ENCODE measurements around the gene FREY1. TPM values are rescaled to one million over a fixed set of nuclear protein-coding genes. Genes with fewer than 3 reads are reported as not detected.

Gene FREY1
- total RNA-seq: 1 to 10 TPM in 1 of 4 donors, not detected in 3; 4.9 TPM

DNA sequence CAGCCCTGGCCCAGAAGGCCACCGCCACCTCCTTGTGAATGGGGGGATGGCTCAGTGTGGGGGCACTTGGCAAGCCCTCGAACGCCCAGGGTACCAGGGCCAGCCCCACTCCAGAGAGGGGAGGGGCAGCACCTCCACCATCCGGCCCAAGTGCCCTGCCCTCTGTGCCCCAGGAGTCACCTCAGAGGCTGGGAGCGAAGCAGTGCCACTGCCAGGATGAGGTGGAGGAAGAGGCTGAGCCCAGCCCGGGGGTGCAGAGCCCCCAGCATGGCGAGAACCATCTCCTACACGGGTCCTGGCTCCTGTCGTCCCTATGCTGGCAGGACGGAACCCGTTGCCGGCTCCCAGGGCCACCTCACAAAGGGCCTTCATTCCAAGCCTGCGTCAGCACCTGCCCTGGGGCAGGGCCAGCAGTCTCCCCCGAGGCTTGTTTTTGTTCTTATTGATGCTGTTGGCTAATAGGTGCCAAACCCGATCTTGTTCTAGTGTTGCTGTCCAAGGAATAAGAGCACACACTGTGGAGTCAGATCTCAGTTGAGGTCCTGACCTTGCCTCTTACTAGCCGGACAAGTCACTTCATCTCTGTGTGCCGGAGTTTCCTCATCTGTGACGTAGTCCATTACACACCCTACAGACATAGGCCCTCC is at the start of gene FREY1:
TSS of gene FREY1 (minus strand) at position 307 of the 647 bp plus-strand sequence. CDS start at position 281, 26 bp downstream.
- Histone ChIP-seq H3K4me1 (peaks cover 0 to 21% (median 0%) of the 10 kb centered on the region in 4 donors), H3K27ac (no peak within 1 kb of the TSS), H3K4me3 (no peak within 1 kb of the TSS), H3K9me3 (no peaks in the 10 kb centered on the region), H3K36me3 (peaks cover 0 to 32% (median 0%) of the 10 kb centered on the region in 3 donors), H3K27me3 (no peaks in the 10 kb centered on the region)
- no peak for DNase-seq
- TF ChIP-seq, protein P1, sequence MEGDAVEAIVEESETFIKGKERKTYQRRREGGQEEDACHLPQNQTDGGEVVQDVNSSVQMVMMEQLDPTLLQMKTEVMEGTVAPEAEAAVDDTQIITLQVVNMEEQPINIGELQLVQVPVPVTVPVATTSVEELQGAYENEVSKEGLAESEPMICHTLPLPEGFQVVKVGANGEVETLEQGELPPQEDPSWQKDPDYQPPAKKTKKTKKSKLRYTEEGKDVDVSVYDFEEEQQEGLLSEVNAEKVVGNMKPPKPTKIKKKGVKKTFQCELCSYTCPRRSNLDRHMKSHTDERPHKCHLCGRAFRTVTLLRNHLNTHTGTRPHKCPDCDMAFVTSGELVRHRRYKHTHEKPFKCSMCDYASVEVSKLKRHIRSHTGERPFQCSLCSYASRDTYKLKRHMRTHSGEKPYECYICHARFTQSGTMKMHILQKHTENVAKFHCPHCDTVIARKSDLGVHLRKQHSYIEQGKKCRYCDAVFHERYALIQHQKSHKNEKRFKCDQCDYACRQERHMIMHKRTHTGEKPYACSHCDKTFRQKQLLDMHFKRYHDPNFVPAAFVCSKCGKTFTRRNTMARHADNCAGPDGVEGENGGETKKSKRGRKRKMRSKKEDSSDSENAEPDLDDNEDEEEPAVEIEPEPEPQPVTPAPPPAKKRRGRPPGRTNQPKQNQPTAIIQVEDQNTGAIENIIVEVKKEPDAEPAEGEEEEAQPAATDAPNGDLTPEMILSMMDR (IDR thresholded peaks at IDR 0.05): no peak
- no peak for TF ChIP-seq POLR2A (IDR thresholded peaks at IDR 0.05)

DNA sequence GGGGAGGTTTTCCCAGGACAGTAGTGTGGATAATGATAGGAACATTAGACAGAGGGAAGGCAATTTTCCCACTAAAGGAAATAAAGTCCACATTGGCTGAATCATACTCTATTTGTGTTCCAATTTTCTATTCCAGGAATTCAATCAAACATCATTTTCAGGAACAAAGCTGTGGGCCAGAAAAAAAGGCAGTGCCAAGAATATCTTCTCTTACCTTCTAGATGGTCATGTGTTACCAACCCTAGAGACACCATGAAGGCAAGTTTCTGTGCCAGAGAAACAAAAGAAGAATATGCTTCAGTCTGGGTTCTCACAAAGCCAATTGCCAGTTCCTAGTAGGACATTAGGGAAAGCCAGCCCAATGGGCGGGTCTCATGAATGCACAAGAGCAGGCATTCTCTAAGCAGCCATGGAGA is 42.9 kb upstream of the FREY1 start:
- Histone ChIP-seq H3K27me3 (no peaks in the 10 kb centered on the region), H3K27ac (no peak overlapping the region), H3K9me3 (no peaks in the 10 kb centered on the region), H3K36me3 (peaks cover 0 to 75% (median 0%) of the 10 kb centered on the region in 3 donors), H3K4me3 (no peak overlapping the region), H3K4me1 (no peaks in the 10 kb centered on the region)
- DNase-seq: no peak
- TF ChIP-seq POLR2A (IDR thresholded peaks at IDR 0.05): no peak
- TF ChIP-seq, protein P1 (IDR thresholded peaks at IDR 0.05): no peak

GRCh38 chr11:45948356-45948755 is 41.3 kb upstream of the FREY1 start:
- no peaks in the 10 kb centered on the region for H3K9me3 ChIP-seq
- TF ChIP-seq POLR2A (IDR thresholded peaks at IDR 0.05): no peak
- H3K27me3 ChIP-seq: no peaks in the 10 kb centered on the region
- no peak overlapping the region for H3K27ac ChIP-seq
- no peak for DNase-seq
- H3K36me3 ChIP-seq: peaks cover 0 to 77% (median 0%) of the 10 kb centered on the region in 3 donors
- H3K4me3 ChIP-seq: no peak overlapping the region
- no peaks in the 10 kb centered on the region for H3K4me1 ChIP-seq

GRCh38 chr11:45947885-45948284 is 40.8 kb upstream of the FREY1 start:
- H3K27me3 ChIP-seq: no peaks in the 10 kb centered on the region
- peaks cover 0 to 72% (median 0%) of the 10 kb centered on the region in 3 donors for H3K36me3 ChIP-seq
- H3K4me1 ChIP-seq: no peaks in the 10 kb centered on the region
- no peak for DNase-seq
- no peak overlapping the region for H3K27ac ChIP-seq
- no peaks in the 10 kb centered on the region for H3K9me3 ChIP-seq
- TF ChIP-seq POLR2A (IDR thresholded peaks at IDR 0.05): no peak
- TF ChIP-seq, protein P1 (IDR thresholded peaks at IDR 0.05): no peak
- H3K4me3 ChIP-seq: no peak overlapping the region

GRCh38 chr11:45945397-45945999 is 38.4 kb upstream of the FREY1 start:
- TF ChIP-seq, protein P1 (IDR thresholded peaks at IDR 0.05): no peak
- no peak for TF ChIP-seq POLR2A (IDR thresholded peaks at IDR 0.05)
- no peaks in the 10 kb centered on the region for H3K9me3 ChIP-seq
- H3K27me3 ChIP-seq: no peaks in the 10 kb centered on the region
- peaks cover 0 to 61% (median 0%) of the 10 kb centered on the region in 3 donors for H3K36me3 ChIP-seq
- no peak overlapping the region for H3K4me3 ChIP-seq
- no peak overlapping the region for H3K27ac ChIP-seq
- DNase-seq: no peak
- H3K4me1 ChIP-seq: no peaks in the 10 kb centered on the region

DNA sequence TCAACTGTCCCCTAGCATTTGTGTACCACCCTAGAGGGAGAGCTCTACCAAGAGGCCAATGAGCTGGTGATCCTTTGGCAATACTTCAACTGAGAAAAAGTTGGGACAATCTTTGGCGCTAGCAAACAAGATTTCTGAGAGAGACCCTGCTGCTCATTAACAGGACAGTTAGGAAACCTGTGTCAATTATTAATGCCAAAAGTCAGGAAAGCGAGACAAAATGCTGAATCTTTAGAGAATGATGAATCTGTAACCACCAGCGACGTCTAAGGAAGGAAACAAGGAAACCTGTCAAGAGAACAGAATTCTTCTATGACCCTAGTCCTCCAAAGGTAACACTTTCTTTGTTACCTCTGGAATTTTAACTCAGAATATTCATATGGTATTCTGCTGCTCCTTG is 35.3 kb upstream of the FREY1 start:
- H3K27me3 ChIP-seq: no peaks in the 10 kb centered on the region
- TF ChIP-seq, protein P1 (IDR thresholded peaks at IDR 0.05): no peak
- TF ChIP-seq POLR2A (IDR thresholded peaks at IDR 0.05): no peak
- H3K4me3 ChIP-seq: no peak overlapping the region
- no peak for DNase-seq
- H3K9me3 ChIP-seq: no peaks in the 10 kb centered on the region
- H3K4me1 ChIP-seq: no peaks in the 10 kb centered on the region
- peaks cover 0 to 45% (median 0%) of the 10 kb centered on the region in 3 donors for H3K36me3 ChIP-seq
- H3K27ac ChIP-seq: no peak overlapping the region

All from Peyer's patch (tissue), 4 donors.